HFFc6 (cell line): ENCODE results near the gene PSME2. TPM values are rescaled to one million over a fixed set of nuclear protein-coding genes. Genes with fewer than 3 reads are reported as not detected.

ENCODE experiments used
- DNase-seq: peaks from one replicate; pipeline ENCODE4 v3.0.0-alpha.2; 2018
- H3K27ac Mint-ChIP-seq: 2 replicates; pipeline ENCODE4 v1.8.0; 2020; ENCODE audit warnings: mild to moderate bottlenecking, mixed read lengths
- H3K27me3 Mint-ChIP-seq: 2 replicates; pipeline ENCODE4 v1.8.0; 2021; ENCODE audit warnings: mild to moderate bottlenecking, moderate library complexity, mixed read lengths; ENCODE audit not compliant: insufficient read depth
- H3K36me3 Mint-ChIP-seq: 2 replicates; pipeline ENCODE4 v1.8.0; 2021; ENCODE audit warnings: low read depth, mixed read lengths
- H3K4me1 Mint-ChIP-seq: 2 replicates; pipeline ENCODE4 v1.8.0; 2020; ENCODE audit warnings: low read depth, mixed read lengths
- H3K4me3 Mint-ChIP-seq: 2 replicates; pipeline ENCODE4 v1.8.0; 2020; ENCODE audit warnings: mild to moderate bottlenecking, moderate library complexity, mixed read lengths
- H3K9me3 Mint-ChIP-seq: 2 replicates; pipeline ENCODE4 v1.8.0; 2020; ENCODE audit warnings: mild to moderate bottlenecking, mixed read lengths
- total RNA-seq, 6 experiments: library from RNA; stranded (reverse); fragmentation: NEBNext Ultra II Directional; extraction: Animal tissue kit (Norgen Biotek cat#: 25700); gene quantifications; 2 replicates in 1 of 6; 3 replicates in 5 of 6; pipeline ENCODE4 v1.2.3, GENCODE V29; 2021
- TF ChIP-seq, protein P1 (sequence below): fragments of 200-600 bp; sonication (generic); IDR thresholded peaks from 2 replicates; pipeline ENCODE4 v1.5.0; 2021; ENCODE audit warnings: antibody characterized with exemption, mild to moderate bottlenecking

Gene PSME2
- total RNA-seq, 6 experiments from 2014 or later: 108 to 143 (median 136) TPM

DNA sequence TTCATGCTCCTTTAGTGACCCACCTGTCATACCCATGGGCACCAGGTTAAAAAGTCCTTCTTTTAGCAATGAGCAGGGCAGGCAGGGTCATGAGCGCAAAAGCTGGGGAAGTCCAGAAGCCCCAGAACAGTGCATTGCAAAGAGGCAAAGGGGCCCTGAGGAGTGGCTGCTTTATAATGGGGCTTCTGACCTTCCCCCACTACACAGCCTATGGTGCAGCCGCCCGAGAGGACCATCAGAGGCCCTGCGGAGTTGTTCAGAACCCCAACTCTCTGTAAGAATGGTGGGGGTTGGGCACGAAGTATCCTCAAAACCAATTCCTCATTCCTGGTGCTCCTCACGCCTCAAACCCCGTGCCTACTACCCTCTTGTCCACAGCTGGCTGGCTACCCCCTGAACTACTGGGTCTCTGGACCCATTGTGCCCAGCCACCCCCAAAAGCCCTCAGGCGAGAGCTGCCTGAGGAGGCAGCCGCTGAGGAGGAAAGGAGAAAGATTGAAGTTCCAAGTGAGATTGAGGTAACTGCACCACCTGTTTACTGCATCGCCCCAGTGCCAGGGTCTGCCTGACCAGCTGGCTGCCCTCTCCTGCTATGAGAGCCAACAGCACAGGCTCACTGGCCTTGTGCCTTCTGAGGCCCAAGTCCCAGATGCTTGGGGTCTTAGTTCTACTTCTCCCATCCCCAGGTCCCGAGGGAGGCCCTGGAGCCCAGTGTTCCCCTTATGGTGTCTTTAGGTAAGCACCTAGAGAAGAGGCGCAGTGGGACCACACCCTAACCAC, 32.2 kb upstream of the PSME2 start:
- Mint-ChIP-seq H3K27ac (peak overlapping the region; percentile 11), H3K36me3 (peaks cover 18% of the 10 kb centered on the region), H3K4me3 (no peak overlapping the region), H3K9me3 (no peaks in the 10 kb centered on the region), H3K27me3 (peaks cover 11% of the 10 kb centered on the region), H3K4me1 (peaks cover 16% of the 10 kb centered on the region)
- no peak for DNase-seq
- TF ChIP-seq, protein P1, sequence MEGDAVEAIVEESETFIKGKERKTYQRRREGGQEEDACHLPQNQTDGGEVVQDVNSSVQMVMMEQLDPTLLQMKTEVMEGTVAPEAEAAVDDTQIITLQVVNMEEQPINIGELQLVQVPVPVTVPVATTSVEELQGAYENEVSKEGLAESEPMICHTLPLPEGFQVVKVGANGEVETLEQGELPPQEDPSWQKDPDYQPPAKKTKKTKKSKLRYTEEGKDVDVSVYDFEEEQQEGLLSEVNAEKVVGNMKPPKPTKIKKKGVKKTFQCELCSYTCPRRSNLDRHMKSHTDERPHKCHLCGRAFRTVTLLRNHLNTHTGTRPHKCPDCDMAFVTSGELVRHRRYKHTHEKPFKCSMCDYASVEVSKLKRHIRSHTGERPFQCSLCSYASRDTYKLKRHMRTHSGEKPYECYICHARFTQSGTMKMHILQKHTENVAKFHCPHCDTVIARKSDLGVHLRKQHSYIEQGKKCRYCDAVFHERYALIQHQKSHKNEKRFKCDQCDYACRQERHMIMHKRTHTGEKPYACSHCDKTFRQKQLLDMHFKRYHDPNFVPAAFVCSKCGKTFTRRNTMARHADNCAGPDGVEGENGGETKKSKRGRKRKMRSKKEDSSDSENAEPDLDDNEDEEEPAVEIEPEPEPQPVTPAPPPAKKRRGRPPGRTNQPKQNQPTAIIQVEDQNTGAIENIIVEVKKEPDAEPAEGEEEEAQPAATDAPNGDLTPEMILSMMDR: no peak

- DNase-seq: no peak
- no peak overlapping the region for H3K4me3 Mint-ChIP-seq
Observed at GRCh38 chr14:24177891-24178290, 31.5 kb upstream of the PSME2 start.

DNA sequence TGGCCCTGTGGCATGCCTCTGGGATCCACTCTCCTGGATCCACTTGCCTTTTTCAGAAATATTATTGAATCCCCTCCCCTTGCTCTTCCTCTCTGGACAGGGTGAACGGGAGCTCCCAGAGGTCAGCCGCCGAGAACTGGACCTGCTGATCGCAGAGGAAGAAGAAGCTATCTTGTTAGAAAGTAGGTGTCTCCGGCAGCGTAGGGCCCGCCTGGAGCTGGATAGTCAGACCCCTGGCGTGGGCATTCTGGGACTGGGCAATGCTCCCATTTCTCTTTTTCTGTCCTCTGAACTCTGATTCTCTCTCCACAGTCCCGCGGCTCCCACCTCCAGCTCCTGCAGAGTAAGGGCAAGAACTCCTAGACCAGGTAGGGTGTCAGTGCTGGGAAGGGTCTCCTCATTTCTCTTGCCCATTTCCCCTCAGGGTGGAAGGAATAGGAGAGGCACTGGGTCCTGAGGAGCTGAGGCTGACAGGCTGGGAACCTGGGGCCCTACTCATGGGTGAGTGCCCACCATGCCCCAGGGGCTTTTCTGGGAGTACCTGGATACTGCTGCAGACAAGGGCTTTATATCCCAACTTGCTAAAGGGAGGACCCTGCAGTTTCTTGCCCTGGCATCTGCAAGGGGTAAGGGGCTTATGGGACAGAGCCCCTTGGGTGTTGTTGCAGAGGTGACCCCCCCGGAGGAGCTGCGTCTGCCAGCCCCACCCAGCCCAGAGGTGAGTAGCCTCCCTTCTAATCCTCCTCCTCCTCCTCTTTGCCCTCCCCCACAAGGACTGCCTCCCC, 30.8 kb upstream of the PSME2 start:
- peaks cover 16% of the 10 kb centered on the region for H3K4me1 Mint-ChIP-seq
- no peak overlapping the region for H3K4me3 Mint-ChIP-seq
- H3K36me3 Mint-ChIP-seq: peaks cover 13% of the 10 kb centered on the region

More at GRCh38 chr14:24177891-24178290, 31.5 kb upstream of the PSME2 start:
- no peak overlapping the region for H3K27ac Mint-ChIP-seq
- H3K27me3 Mint-ChIP-seq: peaks cover 9% of the 10 kb centered on the region
- H3K4me1 Mint-ChIP-seq: peaks cover 16% of the 10 kb centered on the region
- peaks cover 18% of the 10 kb centered on the region for H3K36me3 Mint-ChIP-seq
- TF ChIP-seq, protein P1: no peak
- H3K9me3 Mint-ChIP-seq: no peaks in the 10 kb centered on the region

GRCh38 chr14:24176599-24176998, 30.2 kb upstream of the PSME2 start:
- peaks cover 13% of the 10 kb centered on the region for H3K36me3 Mint-ChIP-seq
- no peak for DNase-seq
- H3K4me1 Mint-ChIP-seq: peaks cover 16% of the 10 kb centered on the region
- no peaks in the 10 kb centered on the region for H3K9me3 Mint-ChIP-seq
- peaks cover 8% of the 10 kb centered on the region for H3K27me3 Mint-ChIP-seq
- no peak overlapping the region for H3K4me3 Mint-ChIP-seq
- TF ChIP-seq, protein P1: no peak
- no peak overlapping the region for H3K27ac Mint-ChIP-seq

More for the DNA sequence above, 30.8 kb upstream of the PSME2 start:
- no peak overlapping the region for H3K27ac Mint-ChIP-seq
- H3K9me3 Mint-ChIP-seq: no peaks in the 10 kb centered on the region
- DNase-seq: no peak
- peaks cover 8% of the 10 kb centered on the region for H3K27me3 Mint-ChIP-seq
- TF ChIP-seq, protein P1: no peak

GRCh38 chr14:24172871-24173281, 26.5 kb upstream of the PSME2 start:
- TF ChIP-seq, protein P1: no peak
- H3K27me3 Mint-ChIP-seq: peaks cover 6% of the 10 kb centered on the region
- no peak overlapping the region for H3K4me3 Mint-ChIP-seq
- DNase-seq: no peak
- no peak overlapping the region for H3K27ac Mint-ChIP-seq
- H3K4me1 Mint-ChIP-seq: no peaks in the 10 kb centered on the region
- H3K36me3 Mint-ChIP-seq: peaks cover 5% of the 10 kb centered on the region; the same call in 1 of the 2 replicates
- no peaks in the 10 kb centered on the region for H3K9me3 Mint-ChIP-seq
